Measurements from ENCODE around the gene APBB2. TPM values are rescaled to one million over a fixed set of nuclear protein-coding genes. Genes with fewer than 3 reads are reported as not detected.

The APBB2 gene
- total and polyA plus RNA-seq, 3 donors from 2014 or later = 19.7 to 77.9 (median 59.8) TPM

GRCh38 chr4:41211951-41212615, 2.3 kb downstream of the APBB2 start:
- DNase-seq = no peak
- Histone ChIP-seq H3K36me3 (ENCODE audit: low read depth, missing control alignments) (no peaks in the 10 kb centered on the region), H3K9me3 (no peaks in the 10 kb centered on the region), H3K27ac (no peak overlapping the region), H3K27me3 (no peaks in the 10 kb centered on the region), H3K4me1 (no peaks in the 10 kb centered on the region), H3K4me3 (peak overlapping the region in 1 of 2 donors; percentile 79)
- no peak for TF ChIP-seq CTCF (IDR thresholded peaks at IDR 0.05)
- TF ChIP-seq POLR2A (IDR thresholded peaks at IDR 0.05) = no peak
- intact Hi-C loops (cut with DNase I; ENCODE audit: low total_unique reads) = no loop called here
- WGBS, 2 donors = 53 to 71% methylated on average over 1 of the region's 1 CpG

GRCh38 chr4:41209901-41210300, 4.4 kb downstream of the APBB2 start:
- DNase-seq = no peak
- Histone ChIP-seq H3K36me3 (ENCODE audit: low read depth, missing control alignments) (no peaks in the 10 kb centered on the region), H3K4me3 (no peak overlapping the region), H3K27ac (no peak overlapping the region), H3K9me3 (no peaks in the 10 kb centered on the region), H3K27me3 (no peaks in the 10 kb centered on the region), H3K4me1 (no peaks in the 10 kb centered on the region)
- intact Hi-C loops (cut with DNase I; ENCODE audit: low total_unique reads) = no loop called here
- 90 to 92% methylated on average over 2 to 9 of the region's 9 CpGs for WGBS, 2 donors
- TF ChIP-seq CTCF (IDR thresholded peaks at IDR 0.05) (no peak), POLR2A (IDR thresholded peaks at IDR 0.05) (no peak)

GRCh38 chr4:41209187-41209586, 5.2 kb downstream of the APBB2 start:
- TF ChIP-seq CTCF (IDR thresholded peaks at IDR 0.05) (no peak), POLR2A (IDR thresholded peaks at IDR 0.05) (no peak)
- Histone ChIP-seq H3K9me3 (no peaks in the 10 kb centered on the region), H3K4me3 (no peak overlapping the region), H3K27ac (no peak overlapping the region), H3K27me3 (no peaks in the 10 kb centered on the region), H3K36me3 (ENCODE audit: low read depth, missing control alignments) (no peaks in the 10 kb centered on the region), H3K4me1 (no peaks in the 10 kb centered on the region)
- intact Hi-C loops (cut with DNase I; ENCODE audit: low total_unique reads) = no loop called here
- DNase-seq = no peak
- 77 to 88% methylated on average over 5 of the region's 5 CpGs for WGBS, 2 donors

GRCh38 chr4:41207291-41207831, 7.0 kb downstream of the APBB2 start:
- Histone ChIP-seq H3K36me3 (ENCODE audit: low read depth, missing control alignments) (no peaks in the 10 kb centered on the region), H3K4me1 (no peaks in the 10 kb centered on the region), H3K27ac (no peak overlapping the region), H3K27me3 (no peaks in the 10 kb centered on the region), H3K4me3 (no peak overlapping the region), H3K9me3 (no peaks in the 10 kb centered on the region)
- no peak for TF ChIP-seq CTCF (IDR thresholded peaks at IDR 0.05)
- no peak for TF ChIP-seq POLR2A (IDR thresholded peaks at IDR 0.05)
- no peak for DNase-seq
- intact Hi-C loops (cut with DNase I; ENCODE audit: low total_unique reads) = no loop called here
